Vagina (tissue), 2 donors: ENCODE results near the gene DPP8. TPM values are rescaled to one million over a fixed set of nuclear protein-coding genes. Genes with fewer than 3 reads are reported as not detected.

ENCODE experiments used
- DNase-seq, 2 donors: peaks; one replicate each; pipeline ENCODE4 v3.0.0-alpha.2; 2017; ENCODE audit errors: extremely low spot score in 2 of 2
- H3K27ac ChIP-seq: fragments of 200-600 bp; sonication (generic); one replicate; pipeline ENCODE4 v1.5.1; 2019
- H3K27me3 ChIP-seq: fragments of 200-600 bp; sonication (generic); one replicate; pipeline ENCODE4 v1.5.1; 2019
- H3K36me3 ChIP-seq, 2 donors: fragments of 200-600 bp; sonication (generic); one replicate each; pipeline ENCODE4 v1.5.1; 2017 to 2019
- H3K4me1 ChIP-seq: fragments of 200-600 bp; sonication (generic); one replicate; pipeline ENCODE4 v1.5.1; 2019
- H3K4me3 ChIP-seq, 2 donors: fragments of 200-600 bp; sonication (generic); 1 replicate in 1 of 2; 2 replicates in 1 of 2; pipeline ENCODE4 v1.5.1; 2016 to 2019
- H3K9me3 ChIP-seq: fragments of 200-600 bp; sonication (generic); one replicate; pipeline ENCODE4 v1.5.1; 2019
- POLR2A ChIP-seq, 2 donors: fragments of 450-650 bp; IDR thresholded peaks; one replicate each; pipeline ENCODE4 v1.6.1; 2017; ENCODE audit warnings: antibody characterized with exemption in 2 of 2, mild to moderate bottlenecking in 2 of 2, moderate library complexity in 2 of 2
- POLR2AphosphoS5 ChIP-seq, 2 donors: sonication (generic); formaldehyde crosslinking; IDR thresholded peaks; one replicate each; pipeline ENCODE4 v1.9.0; 2017; ENCODE audit warnings: antibody characterized with exemption in 2 of 2, mild to moderate bottlenecking in 2 of 2, low read depth in 1 of 2; ENCODE audit not compliant: insufficient read depth in 1 of 2
- intact Hi-C: fragments of 100-400 bp; cut with DNase I; formaldehyde crosslinking; loops from one replicate; pipeline ENCODE4 v1.15.1; 2023
- total RNA-seq: library from RNA; depleted of rRNA; stranded (reverse); fragments of >200 nt; gene quantifications from one replicate; pipeline ENCODE4 v1.2.3, GENCODE V29; 2016
- TF ChIP-seq, protein P1 (sequence below), 3 experiments: fragments of 450-650 bp in 2 of 3; fragments of 200-600 bp in 1 of 3; sonication (generic) in 1 of 3; IDR thresholded peaks; one replicate each; pipeline ENCODE4 v1.5.1; 2017 to 2019; ENCODE audit warnings: antibody characterized with exemption in 3 of 3, mild to moderate bottlenecking in 2 of 3, moderate library complexity in 2 of 3

Gene DPP8
- total RNA-seq, 1 donor from 2014 or later = 28.2 TPM

DNA sequence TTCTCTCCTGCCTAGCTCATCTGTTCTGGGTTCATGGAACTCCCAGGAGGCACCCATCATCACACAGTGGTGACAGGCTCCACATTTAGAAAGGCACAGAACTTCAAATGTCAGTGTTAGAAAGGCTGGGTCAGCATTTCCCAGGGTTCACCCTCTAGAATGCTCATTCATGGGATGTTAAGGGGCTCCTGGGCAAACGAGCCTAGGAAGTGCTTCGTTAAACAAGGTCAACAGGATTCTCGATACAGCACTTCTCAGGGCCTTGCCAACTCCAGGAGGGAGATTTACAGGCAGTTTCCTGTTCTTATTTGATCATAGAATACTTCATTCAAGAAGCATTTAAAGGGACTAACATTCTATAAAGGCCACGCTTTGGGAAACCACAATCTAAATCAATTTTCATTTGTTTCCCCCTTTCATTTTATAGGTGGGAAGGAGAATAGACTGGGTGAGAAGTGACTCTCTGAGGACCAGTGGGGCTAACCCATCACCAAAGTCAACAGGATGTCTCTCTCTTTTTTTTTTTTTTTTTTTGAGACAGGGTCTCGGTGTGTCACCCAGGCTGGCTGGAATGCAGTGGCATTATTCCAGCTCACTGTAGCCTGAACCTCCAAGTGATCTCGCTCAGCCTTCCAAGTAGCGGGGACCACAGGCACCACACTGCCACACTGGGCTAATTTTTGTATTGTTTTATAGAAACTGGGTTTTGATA, 109.0 kb downstream of the DPP8 start:
- no peaks in the 10 kb centered on the region for H3K9me3 ChIP-seq
- H3K27me3 ChIP-seq = no peaks in the 10 kb centered on the region
- H3K4me3 ChIP-seq = no peak overlapping the region
- peak overlapping the region; percentile 42 for H3K27ac ChIP-seq
- H3K36me3 ChIP-seq = no peaks in the 10 kb centered on the region
- no peak for DNase-seq
- peaks cover 6% of the 10 kb centered on the region for H3K4me1 ChIP-seq
- TF ChIP-seq POLR2AphosphoS5 (IDR thresholded peaks at IDR 0.05; ENCODE audit: insufficient read depth in 1 of 2, low read depth in 1 of 2) (no peak), POLR2A (IDR thresholded peaks at IDR 0.05) (no peak)
- TF ChIP-seq, protein P1, sequence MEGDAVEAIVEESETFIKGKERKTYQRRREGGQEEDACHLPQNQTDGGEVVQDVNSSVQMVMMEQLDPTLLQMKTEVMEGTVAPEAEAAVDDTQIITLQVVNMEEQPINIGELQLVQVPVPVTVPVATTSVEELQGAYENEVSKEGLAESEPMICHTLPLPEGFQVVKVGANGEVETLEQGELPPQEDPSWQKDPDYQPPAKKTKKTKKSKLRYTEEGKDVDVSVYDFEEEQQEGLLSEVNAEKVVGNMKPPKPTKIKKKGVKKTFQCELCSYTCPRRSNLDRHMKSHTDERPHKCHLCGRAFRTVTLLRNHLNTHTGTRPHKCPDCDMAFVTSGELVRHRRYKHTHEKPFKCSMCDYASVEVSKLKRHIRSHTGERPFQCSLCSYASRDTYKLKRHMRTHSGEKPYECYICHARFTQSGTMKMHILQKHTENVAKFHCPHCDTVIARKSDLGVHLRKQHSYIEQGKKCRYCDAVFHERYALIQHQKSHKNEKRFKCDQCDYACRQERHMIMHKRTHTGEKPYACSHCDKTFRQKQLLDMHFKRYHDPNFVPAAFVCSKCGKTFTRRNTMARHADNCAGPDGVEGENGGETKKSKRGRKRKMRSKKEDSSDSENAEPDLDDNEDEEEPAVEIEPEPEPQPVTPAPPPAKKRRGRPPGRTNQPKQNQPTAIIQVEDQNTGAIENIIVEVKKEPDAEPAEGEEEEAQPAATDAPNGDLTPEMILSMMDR (IDR thresholded peaks at IDR 0.05) = no peak
- intact Hi-C loops = no loop called here

DNA sequence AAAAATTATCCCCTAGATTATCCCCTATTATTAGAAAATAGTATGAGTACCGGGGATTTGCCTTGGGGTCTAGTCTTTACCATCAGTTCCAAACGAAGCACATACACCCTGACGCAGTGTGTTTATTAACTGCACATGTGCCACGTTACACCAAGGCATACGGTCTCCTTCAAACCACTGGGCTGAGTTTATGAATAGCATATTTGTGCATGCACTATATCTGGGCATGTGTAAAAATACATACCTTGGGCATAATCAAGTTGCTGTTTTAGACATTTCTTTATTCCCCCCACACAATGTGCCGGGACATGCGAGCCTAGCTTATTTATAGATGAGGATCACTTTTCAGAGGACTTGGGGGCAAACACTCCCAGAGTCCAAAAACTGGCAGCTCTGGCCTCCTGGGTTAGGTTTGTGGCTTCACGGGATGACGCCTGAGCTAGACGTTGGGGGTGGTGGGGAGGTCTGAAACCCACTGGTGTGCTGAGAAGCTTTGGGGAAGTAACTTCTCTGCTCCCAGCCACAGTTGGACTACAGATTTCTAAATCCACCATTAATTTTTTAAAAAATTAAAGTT, 111.0 kb downstream of the DPP8 start:
- Histone ChIP-seq H3K9me3 (no peaks in the 10 kb centered on the region), H3K27ac (no peak overlapping the region), H3K27me3 (no peaks in the 10 kb centered on the region), H3K4me1 (no peaks in the 10 kb centered on the region), H3K4me3 (no peak overlapping the region), H3K36me3 (no peaks in the 10 kb centered on the region)
- no peak for DNase-seq
- TF ChIP-seq POLR2A (IDR thresholded peaks at IDR 0.05) (no peak), POLR2AphosphoS5 (IDR thresholded peaks at IDR 0.05; ENCODE audit: insufficient read depth in 1 of 2, low read depth in 1 of 2) (no peak)
- TF ChIP-seq, protein P1 (IDR thresholded peaks at IDR 0.05) = no peak
- intact Hi-C loops = no loop called here

DNA sequence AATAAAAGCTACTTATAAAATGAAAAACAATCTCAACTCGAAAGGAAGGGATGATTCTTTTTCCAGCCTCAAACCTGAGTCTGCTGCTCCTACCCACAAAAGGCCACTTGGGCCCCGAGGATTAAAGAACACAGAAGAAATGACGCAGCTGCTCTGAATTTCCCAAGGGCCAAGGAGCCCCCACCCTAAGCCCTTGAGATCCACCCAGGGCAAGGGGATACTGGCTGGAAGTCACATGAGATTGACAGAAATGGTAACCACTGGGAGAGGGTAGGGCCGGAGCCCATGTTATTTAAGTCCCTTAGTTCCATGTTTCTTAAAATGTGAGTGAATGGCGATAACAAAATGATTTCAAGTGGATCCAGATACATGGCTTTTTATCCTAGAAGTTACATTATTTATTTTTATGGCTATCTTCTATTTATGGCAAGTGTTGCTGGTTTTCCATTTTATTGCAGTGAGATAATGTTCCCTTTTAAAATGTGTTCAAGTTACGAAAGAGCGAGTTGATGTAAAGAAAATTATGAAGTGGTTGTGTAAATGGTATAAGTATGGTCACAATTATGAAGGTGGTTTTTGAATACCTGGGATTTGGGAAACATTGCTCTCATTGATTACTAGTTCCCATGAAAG, 111.6 kb downstream of the DPP8 start:
- intact Hi-C loops = no loop called here
- Histone ChIP-seq H3K9me3 (no peaks in the 10 kb centered on the region), H3K27ac (no peak overlapping the region), H3K27me3 (no peaks in the 10 kb centered on the region), H3K4me1 (no peaks in the 10 kb centered on the region), H3K4me3 (no peak overlapping the region), H3K36me3 (no peaks in the 10 kb centered on the region)
- DNase-seq = no peak
- TF ChIP-seq, protein P1 (IDR thresholded peaks at IDR 0.05) = no peak
- no peak for TF ChIP-seq POLR2AphosphoS5 (IDR thresholded peaks at IDR 0.05; ENCODE audit: insufficient read depth in 1 of 2, low read depth in 1 of 2)
- TF ChIP-seq POLR2A (IDR thresholded peaks at IDR 0.05) = no peak

DNA sequence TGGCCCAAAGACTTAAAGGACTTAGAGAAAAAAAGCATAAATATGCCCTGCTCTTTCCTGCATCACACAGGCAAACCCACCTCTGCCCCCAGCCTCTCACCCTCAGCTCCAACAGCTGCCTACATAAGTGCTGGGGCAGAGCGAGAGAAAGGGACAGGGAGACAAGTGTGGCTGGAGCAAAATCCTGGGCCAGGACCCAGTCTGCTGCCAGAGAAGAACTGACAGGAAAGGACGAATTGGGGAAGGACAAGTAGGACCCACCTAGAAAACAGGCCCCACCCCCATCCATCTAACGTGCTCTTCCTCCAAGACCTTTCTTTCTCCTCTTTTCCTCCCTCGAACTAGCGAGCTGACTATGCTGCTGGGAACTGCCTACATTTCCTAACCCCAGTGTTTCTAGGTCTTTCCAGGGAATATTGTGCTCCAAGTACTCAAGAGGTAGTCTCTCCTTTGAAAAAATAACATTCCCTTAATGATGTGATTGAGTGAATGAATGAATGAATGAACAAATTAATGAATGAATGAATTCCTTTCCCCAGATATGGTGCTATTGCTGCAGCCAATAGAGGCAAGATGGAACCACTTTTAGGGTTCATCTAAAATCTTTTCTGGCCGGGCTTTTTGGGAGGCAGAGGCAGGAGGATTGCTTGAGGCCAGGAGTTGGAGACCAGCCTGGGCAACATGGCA, 113.2 kb downstream of the DPP8 start:
- H3K27me3 ChIP-seq = no peaks in the 10 kb centered on the region
- DNase-seq = no peak
- H3K9me3 ChIP-seq = no peaks in the 10 kb centered on the region
- no peaks in the 10 kb centered on the region for H3K4me1 ChIP-seq
- H3K27ac ChIP-seq = no peak overlapping the region
- intact Hi-C loops = no loop called here
- H3K36me3 ChIP-seq = no peaks in the 10 kb centered on the region
- no peak overlapping the region for H3K4me3 ChIP-seq
- TF ChIP-seq POLR2AphosphoS5 (IDR thresholded peaks at IDR 0.05; ENCODE audit: insufficient read depth in 1 of 2, low read depth in 1 of 2) (no peak), POLR2A (IDR thresholded peaks at IDR 0.05) (no peak)
- TF ChIP-seq, protein P1 (IDR thresholded peaks at IDR 0.05) = no peak
